K562 (cell line): ENCODE measurements around the gene TTC28. TPM values are rescaled to one million over a fixed set of nuclear protein-coding genes. Genes with fewer than 3 reads are reported as not detected.

Experiments
- ATAC-seq: fragments of 200-7000 bp; cut with Tn5 transposase; 3 replicates; pipeline ENCODE4 v1.9.1; 2020; ENCODE audit warnings: moderate library complexity
- BruUV-seq: library from RNA; stranded (reverse); fragments of 400-500 nt; replicated peaks from 2 replicates; lab custom pipeline; 2021; lab: Mats Ljungman, UMichigan
- CTCF ChIA-PET: fragments of 300-600 bp; formaldehyde crosslinking; extraction: SDS; loops from one replicate; lab custom pipeline; 2021; ENCODE audit warnings: low intra/inter-chr PET ratio; lab: Yijun Ruan, JAX
- POLR2A ChIA-PET: fragments of 300-600, 350-650 bp; sonication (Branson Sonifier 250); formaldehyde crosslinking; extraction: SDS; loops from one replicate; lab custom pipeline; 2021; ENCODE audit warnings: antibody characterized with exemption, inconsistent platforms; lab: Yijun Ruan, JAX
- DNase-seq, 4 experiments: peaks; one replicate each; pipeline versions ENCODE4 v3.0.0 to v3.0.0-alpha.2; 2011 to 2018; ENCODE audit warnings: low spot score in 3 of 4, mixed read lengths in 3 of 4; ENCODE audit errors: extremely low read depth in 1 of 4
- FAIRE-seq: peaks from 2 replicates; lab custom pipeline; 2011; peaks lifted over from hg19 to GRCh38; lab: Jason Lieb, UNC
- H2AFZ ChIP-seq: 2 replicates; pipeline ENCODE4 v1.6.0; 2011; ENCODE audit warnings: low read depth, low read length, control low read depth, inconsistent platforms
- H3K27ac ChIP-seq: fragments of 200-600 bp; 3 replicates; pipeline ENCODE4 v1.8.0; 2011; ENCODE audit warnings: low read depth, mild to moderate bottlenecking, control low read depth, inconsistent platforms, low read length, moderate library complexity, mixed read lengths; ENCODE audit errors: extremely low read depth
- H3K27me3 ChIP-seq, 2 experiments: fragments of 300-600 bp in 1 of 2; 2 replicates in 1 of 2; 3 replicates in 1 of 2; pipeline versions ENCODE4 v1.6.0 to v1.8.0; 2011; ENCODE audit warnings: inconsistent platforms in 2 of 2, low read length in 2 of 2, mild to moderate bottlenecking in 1 of 2, mixed read lengths in 1 of 2, moderate library complexity in 1 of 2; ENCODE audit not compliant: control insufficient read depth in 2 of 2, insufficient read depth in 2 of 2
- H3K36me3 ChIP-seq: fragments of 300-600 bp; 3 replicates; pipeline ENCODE4 v1.8.0; 2011; ENCODE audit warnings: mild to moderate bottlenecking, low read length, inconsistent platforms; ENCODE audit not compliant: control insufficient read depth, insufficient read depth
- H3K4me1 ChIP-seq, 2 experiments: fragments of 200-600 bp in 1 of 2; replicated peaks in 1 of 2; 2 replicates in 1 of 2; 3 replicates in 1 of 2; pipeline versions ENCODE4 v1.5.1 to v1.8.0; 2011; ENCODE audit warnings: inconsistent platforms in 2 of 2, low read length in 2 of 2, mild to moderate bottlenecking in 1 of 2, mixed read lengths in 1 of 2, moderate library complexity in 1 of 2; ENCODE audit not compliant: control insufficient read depth in 2 of 2, insufficient read depth in 2 of 2
- H3K4me2 ChIP-seq: 2 replicates; pipeline ENCODE4 v1.6.1; 2011; ENCODE audit warnings: low read length, control low read depth, inconsistent platforms, mixed read lengths; ENCODE audit not compliant: insufficient read depth
- H3K4me3 ChIP-seq: fragments of 200-600 bp; sonication (generic), shearing (Covaris generic); 2 replicates; pipeline ENCODE4 v1.5.1; 2016; ENCODE audit warnings: control low read depth, inconsistent platforms
- H3K79me2 ChIP-seq: fragments of 200-600 bp; 3 replicates; pipeline ENCODE4 v1.8.0; 2011; ENCODE audit warnings: low read length, inconsistent platforms; ENCODE audit not compliant: control insufficient read depth, insufficient read depth
- H3K9ac ChIP-seq, 2 experiments: 2 replicates each; pipeline versions ENCODE4 v1.6.0 to v1.6.1; 2011; ENCODE audit warnings: low read depth in 2 of 2, low read length in 2 of 2, control low read depth in 1 of 2, inconsistent platforms in 1 of 2, mild to moderate bottlenecking in 1 of 2, mixed read lengths in 1 of 2; ENCODE audit not compliant: insufficient read depth in 1 of 2
- H3K9me1 ChIP-seq: one replicate; pipeline ENCODE4 v1.6.0; 2011; ENCODE audit warnings: inconsistent platforms, mild to moderate bottlenecking, low read length, moderate library complexity; ENCODE audit not compliant: control insufficient read depth, insufficient read depth
- H3K9me3 ChIP-seq: replicated peaks from 2 replicates; pipeline ENCODE4 v1.5.1; 2011; ENCODE audit warnings: low read depth, low read length, inconsistent platforms; ENCODE audit not compliant: control insufficient read depth, insufficient read depth
- H4K20me1 ChIP-seq: replicated peaks from 2 replicates; pipeline ENCODE4 v1.6.1; 2011; ENCODE audit warnings: low read length, inconsistent platforms, mixed read lengths; ENCODE audit not compliant: control insufficient read depth, insufficient read depth
- C11orf30 ChIP-seq: fragments of 450-650 bp; IDR thresholded peaks from 2 replicates; pipeline ENCODE4 v1.6.1; 2016; ENCODE audit warnings: low read depth, mild to moderate bottlenecking
- FIP1L1 ChIP-seq: fragments of 200-400 bp; formaldehyde crosslinking; IDR thresholded peaks from 2 replicates; pipeline ENCODE4 v1.6.1; 2018; ENCODE audit warnings: mild to moderate bottlenecking, low read depth, low read length; ENCODE audit not compliant: poor library complexity, severe bottlenecking
- FUS ChIP-seq: fragments of 200-400 bp; formaldehyde crosslinking; optimal IDR thresholded peaks from 2 replicates; pipeline ENCODE3; 2017; ENCODE audit warnings: low read depth, low read length
- MECOM ChIP-seq: fragments of 250-450 bp; sonication (Bioruptor Pico); IDR thresholded peaks from 2 replicates; pipeline ENCODE4 v1.8.0; 2022; ENCODE audit warnings: inconsistent platforms
- RAD21 ChIP-seq, 2 experiments: fragments of 250-450 bp in 1 of 2; fragments of 450-650 bp in 1 of 2; sonication (Bioruptor Pico) in 1 of 2; formaldehyde crosslinking in 1 of 2; IDR thresholded peaks in 1 of 2; conservative IDR thresholded peaks in 1 of 2; 2 replicates each; pipeline versions ENCODE4 v1.4.0 to v1.8.0; 2020 to 2022; ENCODE audit warnings: mild to moderate bottlenecking in 2 of 2, moderate library complexity in 1 of 2
- ZNF561 ChIP-seq: fragments of 450-650 bp; formaldehyde crosslinking; conservative IDR thresholded peaks from 2 replicates; pipeline ENCODE4 v1.4.0; 2020; ENCODE audit warnings: mild to moderate bottlenecking, moderate library complexity
- WGBS: fragments of 100-300 bp; shearing (Covaris generic); methylation state at CpG from one replicate; pipeline ENCODE4 v1.1.6; 2016; ENCODE audit warnings: low coverage, mixed read lengths; ENCODE audit not compliant: insufficient coverage; ENCODE audit errors: missing lambda C conversion rate; 5-methylcytosine and 5-hydroxymethylcytosine counted together
- in situ Hi-C: fragments of 300-500 bp; cut with MboI; formaldehyde crosslinking; loops from 4 replicates; pipeline ENCODE4 v1.15.0; 2018; ENCODE audit warnings: inconsistent platforms, mixed read lengths
- intact Hi-C: fragments of 100-400 bp; cut with micrococcal nuclease; formaldehyde crosslinking; loops from 2 replicates; pipeline ENCODE4 v1.14.2; 2022
- polyA plus RNA-seq, 8 experiments: library from polyadenylated mRNA; depleted of rRNA in 4 of 8; stranded (reverse) in 5 of 8; unstranded in 3 of 8; fragments of >200 nt; fragmentation: Nextera tagmentation in 2 of 8; fragmentation: Illumina TruSeq in 1 of 8; extraction: Ambion mirVana in 2 of 8; extraction: Trizol in 1 of 8; gene quantifications; 2 replicates each; pipeline versions ENCODE4 v1.2.1 to v1.2.3, GENCODE V29; 2011 to 2014; ENCODE audit warnings: inconsistent platforms in 1 of 8, missing spikeins in 1 of 8
- total RNA-seq, 7 experiments: library from RNA; depleted of rRNA in 6 of 7; stranded (reverse); fragments of >200 nt in 6 of 7; fragmentation: Illumina TruSeq in 2 of 7; extraction: Trizol in 2 of 7; gene quantifications; 2 replicates each; pipeline versions ENCODE4 v1.2.1 to v1.2.3, GENCODE V29; 2011 to 2021; ENCODE audit warnings: low replicate concordance in 1 of 7

The TTC28 gene
- total and polyA plus RNA-seq, 9 of the 15 experiments (the other 6 are each of a cell fraction or from before 2014, with no cell fraction given), result 0.22 to 10.7 (median 3.1) TPM

DNA sequence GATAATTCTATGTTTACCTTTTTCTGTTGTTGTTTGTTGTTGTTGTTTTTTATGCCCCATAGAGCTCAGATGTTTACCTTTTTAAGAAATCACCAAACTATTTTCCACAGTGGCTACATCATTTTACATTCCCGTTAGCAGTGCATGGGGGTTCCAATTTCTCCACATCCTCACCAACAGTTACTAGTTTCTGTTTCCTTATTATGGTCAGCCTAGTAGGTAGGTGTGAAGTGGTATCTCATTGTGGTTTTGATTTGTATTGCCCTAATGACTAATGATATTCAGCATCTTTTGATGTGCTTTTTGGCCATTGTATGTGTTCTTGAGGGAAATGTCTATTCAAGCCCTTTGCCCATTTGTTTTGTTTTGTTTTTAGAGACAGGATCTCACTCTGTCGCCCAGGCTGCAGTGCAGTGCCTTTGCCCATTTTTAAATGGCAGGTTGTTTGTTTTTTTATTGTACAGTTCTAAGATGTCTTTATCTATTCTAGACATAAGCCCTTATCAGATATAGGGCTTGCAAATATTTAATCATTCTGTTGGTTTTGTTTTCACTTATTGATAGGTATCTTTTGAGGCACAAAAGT, 34.5 kb upstream of the TTC28 start:
- H3K9me1 ChIP-seq, result no peaks in the 10 kb centered on the region
- no peaks in the 10 kb centered on the region for H3K27me3 ChIP-seq
- DNase-seq, result no peak
- H3K9me3 ChIP-seq, result no peaks in the 10 kb centered on the region
- H4K20me1 ChIP-seq, result no peaks in the 10 kb centered on the region
- ChIA-PET POLR2A (no interaction called here), CTCF (no interaction called here)
- no peak overlapping the region for H3K4me3 ChIP-seq
- H2AFZ ChIP-seq, result no peak overlapping the region
- H3K79me2 ChIP-seq, result no peaks in the 10 kb centered on the region
- intact Hi-C loops (no loop called here), in situ Hi-C loops (no loop called here)
- no peak overlapping the region for H3K9ac ChIP-seq
- no peak overlapping the region for H3K4me2 ChIP-seq
- no peak for TF ChIP-seq C11orf30
- TF ChIP-seq MECOM (CRISPR knock-in tag), result no peak
- no peak for TF ChIP-seq RAD21 (CRISPR knock-in tag; conservative IDR thresholded peaks at IDR 0.05 in 1 of 2, IDR thresholded peaks at IDR 0.05 in 1 of 2)
- TF ChIP-seq FIP1L1, result no peak
- TF ChIP-seq FUS, result no peak
- TF ChIP-seq ZNF561 (CRISPR knock-in tag), result no peak
- peaks cover 62% of the 10 kb centered on the region for H3K36me3 ChIP-seq
- no peaks in the 10 kb centered on the region for H3K4me1 ChIP-seq
- 86% methylated on average over 2 of the region's 2 CpGs for WGBS
- ATAC-seq, result no peak
- FAIRE-seq, result no peak
- no TSS peak for BruUV-seq
- no peak overlapping the region for H3K27ac ChIP-seq
